ENCODE measurements around the gene TBC1D14. TPM values are rescaled to one million over a fixed set of nuclear protein-coding genes. Genes with fewer than 3 reads are reported as not detected.

Gene TBC1D14
- total RNA-seq, 2 experiments from 2014 or later = 38.4 to 44.1 TPM

- H3K9me3 ChIP-seq (ENCODE audit: low read length) = peaks cover 5% of the 10 kb centered on the region; the same call in 1 of the 2 replicates
- intact Hi-C loops (cut with micrococcal nuclease; ENCODE audit: unreplicated experiment) = no loop called here
- no TSS peak for BruUV-seq (replicated peaks)
- no peaks in the 10 kb centered on the region for H3K79me2 ChIP-seq (ENCODE audit: insufficient read depth, low read depth, low read length)
- POLR2A ChIA-PET = interaction anchor here (0.7 to 1.9 kb wide), 6 partner anchors 9 to 24 kb away, joined by 3 to 6 read pairs (median 4); no protein-coding TSS in a partner anchor
- H3K4me2 ChIP-seq (ENCODE audit: low read length) = peak overlapping the region; percentile 83
- H3K4me1 ChIP-seq (ENCODE audit: insufficient read depth, low read length, poor library complexity, severe bottlenecking) = peaks cover 60% of the 10 kb centered on the region
- no peaks in the 10 kb centered on the region for H4K20me1 ChIP-seq (ENCODE audit: insufficient read depth, low read length)
- DNase-seq (ENCODE audit: low spot score) = peak; percentile 45
- no peak overlapping the region for H2AFZ ChIP-seq (ENCODE audit: low read length)
- TF ChIP-seq CTCF (conservative IDR thresholded peaks at IDR 0.05; ENCODE audit: low read length) (no peak), EZH2phosphoT487 (IDR thresholded peaks at IDR 0.05; ENCODE audit: borderline replicate concordance, low read depth, low read length) (no peak)
- H3K4me3 ChIP-seq (ENCODE audit: low read depth, low read length, poor library complexity, severe bottlenecking) = no peak overlapping the region
- peak overlapping the region; percentile 61 for H3K27ac ChIP-seq (ENCODE audit: low read depth, low read length, poor library complexity, severe bottlenecking)
- no peaks in the 10 kb centered on the region for H3K9me2 ChIP-seq (ENCODE audit: insufficient read depth, low read length)
- H3K36me3 ChIP-seq (ENCODE audit: insufficient read depth, low read length) = no peaks in the 10 kb centered on the region; the same call in 1 of the 2 replicates
- CTCF ChIA-PET (ENCODE audit: unreplicated experiment) = interaction anchor here (0.6 kb wide), 1 partner anchor 1586 kb away, joined by 3 read pairs; no protein-coding TSS in a partner anchor
Measured at GRCh38 chr4:6963139-6963611, 53.5 kb downstream of the TBC1D14 start.

GRCh38 chr4:6964858-6965257 lies 55.2 kb downstream of the TBC1D14 start:
- POLR2A ChIA-PET = interaction anchor here (0.7 to 1.5 kb wide), 3 partner anchors 19 to 103 kb away, joined by 3 to 5 read pairs (median 4); partner anchors contain the start of gene GRPEL1
- CTCF ChIA-PET (ENCODE audit: unreplicated experiment) = interaction anchor here (0.6 kb wide), 1 partner anchor 40 kb away, joined by 4 read pairs; no protein-coding TSS in a partner anchor
- no peak for DNase-seq (ENCODE audit: low spot score)
- no peaks in the 10 kb centered on the region for H4K20me1 ChIP-seq (ENCODE audit: insufficient read depth, low read length)
- peak overlapping the region; percentile 83 for H3K4me2 ChIP-seq (ENCODE audit: low read length)
- TF ChIP-seq CTCF (conservative IDR thresholded peaks at IDR 0.05; ENCODE audit: low read length) (no peak), EZH2phosphoT487 (IDR thresholded peaks at IDR 0.05; ENCODE audit: borderline replicate concordance, low read depth, low read length) (no peak)
- no peaks in the 10 kb centered on the region; the same call in 1 of the 2 replicates for H3K36me3 ChIP-seq (ENCODE audit: insufficient read depth, low read length)
- peak overlapping the region; percentile 51 for H3K4me3 ChIP-seq (ENCODE audit: low read depth, low read length, poor library complexity, severe bottlenecking)
- peaks cover 77% of the 10 kb centered on the region for H3K4me1 ChIP-seq (ENCODE audit: insufficient read depth, low read length, poor library complexity, severe bottlenecking)
- H3K9me3 ChIP-seq (ENCODE audit: low read length) = peaks cover 5% of the 10 kb centered on the region; the same call in 1 of the 2 replicates
- intact Hi-C loops (cut with micrococcal nuclease; ENCODE audit: unreplicated experiment) = no loop called here
- no peaks in the 10 kb centered on the region for H3K79me2 ChIP-seq (ENCODE audit: insufficient read depth, low read depth, low read length)
- peak overlapping the region; percentile 22; the same call in 1 of the 2 replicates for H2AFZ ChIP-seq (ENCODE audit: low read length)
- no TSS peak for BruUV-seq (replicated peaks)
- peak overlapping the region; percentile 61 for H3K27ac ChIP-seq (ENCODE audit: low read depth, low read length, poor library complexity, severe bottlenecking)
- H3K9me2 ChIP-seq (ENCODE audit: insufficient read depth, low read length) = no peaks in the 10 kb centered on the region

- TF ChIP-seq CTCF (conservative IDR thresholded peaks at IDR 0.05; ENCODE audit: low read length) (no peak), EZH2phosphoT487 (IDR thresholded peaks at IDR 0.05; ENCODE audit: borderline replicate concordance, low read depth, low read length) (no peak)
- peaks cover 82% of the 10 kb centered on the region for H3K4me1 ChIP-seq (ENCODE audit: insufficient read depth, low read length, poor library complexity, severe bottlenecking)
Measured at GRCh38 chr4:6965329-6965728, 55.7 kb downstream of the TBC1D14 start.

More at GRCh38 chr4:6965329-6965728, 55.7 kb downstream of the TBC1D14 start:
- BruUV-seq (replicated peaks) = no TSS peak
- CTCF ChIA-PET (ENCODE audit: unreplicated experiment) = interaction anchor here (0.6 to 0.8 kb wide), 3 partner anchors 9 to 52 kb away, joined by 3 to 8 read pairs (median 4); no protein-coding TSS in a partner anchor
- H3K9me2 ChIP-seq (ENCODE audit: insufficient read depth, low read length) = no peaks in the 10 kb centered on the region
- peaks cover 5% of the 10 kb centered on the region; the same call in 1 of the 2 replicates for H3K9me3 ChIP-seq (ENCODE audit: low read length)
- 0 out of 2 replicates have a peak overlapping the region, but pooled peaks have one; percentile 83 for H3K4me2 ChIP-seq (ENCODE audit: low read length)
- no peaks in the 10 kb centered on the region; the same call in 1 of the 2 replicates for H3K36me3 ChIP-seq (ENCODE audit: insufficient read depth, low read length)
- intact Hi-C loops (cut with micrococcal nuclease; ENCODE audit: unreplicated experiment) = no loop called here
- no peaks in the 10 kb centered on the region for H4K20me1 ChIP-seq (ENCODE audit: insufficient read depth, low read length)
- POLR2A ChIA-PET = interaction anchor here (0.7 to 1.5 kb wide), 5 partner anchors 20 to 102 kb away, joined by 3 to 5 read pairs (median 4); partner anchors contain the start of gene GRPEL1
- DNase-seq (ENCODE audit: low spot score) = no peak
- H2AFZ ChIP-seq (ENCODE audit: low read length) = no peak overlapping the region
- H3K27ac ChIP-seq (ENCODE audit: low read depth, low read length, poor library complexity, severe bottlenecking) = no peak overlapping the region
- H3K4me3 ChIP-seq (ENCODE audit: low read depth, low read length, poor library complexity, severe bottlenecking) = no peak overlapping the region
- no peaks in the 10 kb centered on the region for H3K79me2 ChIP-seq (ENCODE audit: insufficient read depth, low read depth, low read length)
